Fibroblast of lung (primary cell): Measurements from ENCODE around the gene ABI3.

Experiments used
- EZH2 ChIP-seq: IDR thresholded peaks from 2 replicates; pipeline ENCODE4 v1.5.1; 2012; ENCODE audit warnings: low read length, control low read depth, mild to moderate bottlenecking; ENCODE audit errors: missing control alignments
- TF ChIP-seq, protein P1 (sequence below), 2 donors: IDR thresholded peaks in 1 of 2; conservative IDR thresholded peaks in 1 of 2; 1 replicate in 1 of 2; 2 replicates in 1 of 2; pipeline ENCODE4 v1.5.1; 2011 to 2012; ENCODE audit warnings: low read length in 2 of 2, control low read depth in 1 of 2, inconsistent platforms in 1 of 2, low read depth in 1 of 2, mild to moderate bottlenecking in 1 of 2

DNA sequence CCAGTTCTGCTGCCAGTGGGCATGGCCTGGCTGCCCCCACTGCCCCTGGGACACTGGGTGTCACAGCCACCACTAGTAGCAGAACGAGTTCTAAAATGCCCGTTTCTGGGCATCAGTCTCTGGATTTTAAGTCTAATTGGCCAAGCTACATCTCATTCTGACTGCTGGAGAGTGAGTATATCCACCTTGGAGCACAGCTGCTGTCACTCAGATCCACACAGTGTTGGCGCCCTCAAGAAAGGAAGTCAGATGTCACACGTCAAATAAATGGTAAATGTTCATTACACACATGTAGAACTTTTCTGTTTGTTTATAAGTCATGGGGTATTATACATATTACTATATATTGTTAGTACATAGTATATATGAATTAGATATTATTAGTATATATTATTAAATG, 19.6 kb upstream of the ABI3 start:
- TF ChIP-seq, protein P1, sequence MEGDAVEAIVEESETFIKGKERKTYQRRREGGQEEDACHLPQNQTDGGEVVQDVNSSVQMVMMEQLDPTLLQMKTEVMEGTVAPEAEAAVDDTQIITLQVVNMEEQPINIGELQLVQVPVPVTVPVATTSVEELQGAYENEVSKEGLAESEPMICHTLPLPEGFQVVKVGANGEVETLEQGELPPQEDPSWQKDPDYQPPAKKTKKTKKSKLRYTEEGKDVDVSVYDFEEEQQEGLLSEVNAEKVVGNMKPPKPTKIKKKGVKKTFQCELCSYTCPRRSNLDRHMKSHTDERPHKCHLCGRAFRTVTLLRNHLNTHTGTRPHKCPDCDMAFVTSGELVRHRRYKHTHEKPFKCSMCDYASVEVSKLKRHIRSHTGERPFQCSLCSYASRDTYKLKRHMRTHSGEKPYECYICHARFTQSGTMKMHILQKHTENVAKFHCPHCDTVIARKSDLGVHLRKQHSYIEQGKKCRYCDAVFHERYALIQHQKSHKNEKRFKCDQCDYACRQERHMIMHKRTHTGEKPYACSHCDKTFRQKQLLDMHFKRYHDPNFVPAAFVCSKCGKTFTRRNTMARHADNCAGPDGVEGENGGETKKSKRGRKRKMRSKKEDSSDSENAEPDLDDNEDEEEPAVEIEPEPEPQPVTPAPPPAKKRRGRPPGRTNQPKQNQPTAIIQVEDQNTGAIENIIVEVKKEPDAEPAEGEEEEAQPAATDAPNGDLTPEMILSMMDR (conservative IDR thresholded peaks at IDR 0.05 in 1 of 2, IDR thresholded peaks at IDR 0.05 in 1 of 2; ENCODE audit: low read depth in 1 of 2, low read length in 2 of 2): no peak
- TF ChIP-seq EZH2: no peak
